ENCODE data around the gene DNAJA4. TPM values are rescaled to one million over a fixed set of nuclear protein-coding genes. Genes with fewer than 3 reads are reported as not detected.

The DNAJA4 gene
- total RNA-seq, 1 donor from 2014 or later, result 57.4 TPM

GRCh38 chr15:78324144-78324543 is 59.8 kb downstream of the DNAJA4 start:
- Mint-ChIP-seq H3K4me3 (ENCODE audit: low read depth) (no peak overlapping the region), H3K4me1 (ENCODE audit: low read depth) (no peaks in the 10 kb centered on the region), H3K27ac (no peak overlapping the region), H3K36me3 (ENCODE audit: low read depth) (no peaks in the 10 kb centered on the region), H3K27me3 (ENCODE audit: low read depth) (peaks cover 5% of the 10 kb centered on the region), H3K9me3 (no peaks in the 10 kb centered on the region)
- intact Hi-C loops (cut with micrococcal nuclease), result no loop called here
- no peak for DNase-seq (ENCODE audit: low spot score)

GRCh38 chr15:78325092-78325843 is 60.9 kb downstream of the DNAJA4 start:
- no peak overlapping the region for H3K4me3 Mint-ChIP-seq (ENCODE audit: low read depth)
- H3K9me3 Mint-ChIP-seq, result no peaks in the 10 kb centered on the region
- H3K27me3 Mint-ChIP-seq (ENCODE audit: low read depth), result peaks cover 5% of the 10 kb centered on the region
- no peak overlapping the region for H3K27ac Mint-ChIP-seq
- DNase-seq (ENCODE audit: low spot score), result no peak
- no peaks in the 10 kb centered on the region for H3K36me3 Mint-ChIP-seq (ENCODE audit: low read depth)
- H3K4me1 Mint-ChIP-seq (ENCODE audit: low read depth), result no peaks in the 10 kb centered on the region
- intact Hi-C loops (cut with micrococcal nuclease), result no loop called here

GRCh38 chr15:78327466-78327865 is 63.1 kb downstream of the DNAJA4 start:
- no peaks in the 10 kb centered on the region for H3K36me3 Mint-ChIP-seq (ENCODE audit: low read depth)
- intact Hi-C loops (cut with micrococcal nuclease), result no loop called here
- H3K4me1 Mint-ChIP-seq (ENCODE audit: low read depth), result no peaks in the 10 kb centered on the region
- no peaks in the 10 kb centered on the region for H3K9me3 Mint-ChIP-seq
- peaks cover 5% of the 10 kb centered on the region for H3K27me3 Mint-ChIP-seq (ENCODE audit: low read depth)
- H3K27ac Mint-ChIP-seq, result no peak overlapping the region
- no peak overlapping the region for H3K4me3 Mint-ChIP-seq (ENCODE audit: low read depth)
- no peak for DNase-seq (ENCODE audit: low spot score)

GRCh38 chr15:78329625-78330024 is 65.3 kb downstream of the DNAJA4 start:
- DNase-seq (ENCODE audit: low spot score), result no peak
- no peak overlapping the region for H3K4me3 Mint-ChIP-seq (ENCODE audit: low read depth)
- peaks cover 7% of the 10 kb centered on the region for H3K27me3 Mint-ChIP-seq (ENCODE audit: low read depth)
- intact Hi-C loops (cut with micrococcal nuclease), result no loop called here
- H3K9me3 Mint-ChIP-seq, result no peaks in the 10 kb centered on the region
- no peak overlapping the region for H3K27ac Mint-ChIP-seq
- no peaks in the 10 kb centered on the region for H3K4me1 Mint-ChIP-seq (ENCODE audit: low read depth)
- H3K36me3 Mint-ChIP-seq (ENCODE audit: low read depth), result no peaks in the 10 kb centered on the region

Other genes starting within 250 kb of the DNAJA4 start
- gene TBC1D2B, start 186.9 kb upstream of the DNAJA4 start, total RNA-seq, result 55.0 and 63.5 TPM in 2 replicates
- not detected in 2 replicates for gene SH2D7, start 172.0 kb upstream of the DNAJA4 start, total RNA-seq
- 1.8 and 2.2 TPM in 2 replicates for gene CIB2, start 133.1 kb upstream of the DNAJA4 start, total RNA-seq
- 132 and 152 TPM in 2 replicates for gene IDH3A, start 115.2 kb upstream of the DNAJA4 start, total RNA-seq
- gene ACSBG1, start 30.0 kb upstream of the DNAJA4 start, total RNA-seq, result 0.64 and 0.96 TPM in 2 replicates
- gene SKIC8, start 35.0 kb downstream of the DNAJA4 start, total RNA-seq, result 51.2 and 51.8 TPM in 2 replicates
- gene CRABP1, start 75.8 kb downstream of the DNAJA4 start, total RNA-seq, result 0.57 TPM in 1 of 2 replicates, not detected in the other
- 97.8 and 101 TPM in 2 replicates for gene IREB2, start 173.7 kb downstream of the DNAJA4 start, total RNA-seq
- 0.74 and 0.89 TPM in 2 replicates for gene HYKK, start 243.0 kb downstream of the DNAJA4 start, total RNA-seq

Measured in activated T-helper 2 cell treated with anti-CD3 and anti-CD28 coated beads, Interferon-gamma antibody, Interleukin-2, Interleukin-4, amounts not matched to agents 10 μg/mL and 5 μg/mL and 100 μg/mL, durations not matched to agents 14 hours and 24 hours and 36 hours (primary cell).